Mesendoderm (in vitro differentiated cells): Measurements from ENCODE around the gene TNS3.

Source experiments
- DNase-seq: peaks from one replicate; pipeline ENCODE4 v3.0.0; 2013
- H2AK5ac ChIP-seq: 2 replicates; pipeline ENCODE4 v1.6.1; 2013; ENCODE audit warnings: low read length, inconsistent platforms
- H2BK120ac ChIP-seq: 2 replicates; pipeline ENCODE4 v1.6.1; 2013; ENCODE audit warnings: low read depth, mild to moderate bottlenecking, low read length, moderate library complexity, mixed read lengths
- H2BK15ac ChIP-seq: replicated peaks from 2 replicates; pipeline ENCODE4 v1.6.1; 2013; ENCODE audit warnings: low read depth, mild to moderate bottlenecking, moderate library complexity
- H2BK5ac ChIP-seq: 2 replicates; pipeline ENCODE4 v1.6.1; 2013; ENCODE audit warnings: low read length, inconsistent platforms
- H3K18ac ChIP-seq: 2 replicates; pipeline ENCODE4 v1.6.1; 2013; ENCODE audit warnings: mild to moderate bottlenecking, low read length, mixed read lengths
- H3K23ac ChIP-seq: one replicate; pipeline ENCODE4 v1.6.1; 2013; ENCODE audit warnings: low read length
- H3K27ac ChIP-seq: 2 replicates; pipeline ENCODE4 v1.5.1; 2013; ENCODE audit warnings: low read depth, mild to moderate bottlenecking, inconsistent platforms, low read length, moderate library complexity
- H3K27me3 ChIP-seq: 2 replicates; pipeline ENCODE4 v1.6.1; 2013; ENCODE audit warnings: low read length, control low read depth, mild to moderate bottlenecking, inconsistent platforms; ENCODE audit not compliant: insufficient read depth, poor library complexity
- H3K36me3 ChIP-seq: 2 replicates; pipeline ENCODE4 v1.6.1; 2013; ENCODE audit warnings: low read length, inconsistent platforms; ENCODE audit not compliant: control insufficient read depth, insufficient read depth
- H3K4ac ChIP-seq: one replicate; pipeline ENCODE4 v1.6.1; 2013; ENCODE audit warnings: low read depth, mild to moderate bottlenecking, low read length, moderate library complexity
- H3K4me1 ChIP-seq: 2 replicates; pipeline ENCODE4 v1.6.1; 2013; ENCODE audit warnings: low read depth, low read length, inconsistent platforms; ENCODE audit not compliant: control insufficient read depth
- H3K4me2 ChIP-seq: 2 replicates; pipeline ENCODE4 v1.6.1; 2013; ENCODE audit warnings: low read length
- H3K4me3 ChIP-seq: 2 replicates; pipeline ENCODE4 v1.5.1; 2013; ENCODE audit warnings: mild to moderate bottlenecking, low read length
- H3K56ac ChIP-seq: one replicate; pipeline ENCODE4 v1.6.1; 2013; ENCODE audit warnings: low read length
- H3K79me1 ChIP-seq: 2 replicates; pipeline ENCODE4 v1.6.1; 2013; ENCODE audit warnings: low read length, inconsistent platforms
- H3K79me2 ChIP-seq: 2 replicates; pipeline ENCODE4 v1.6.1; 2013; ENCODE audit warnings: mild to moderate bottlenecking, low read length; ENCODE audit not compliant: control insufficient read depth, insufficient read depth
- H3K9ac ChIP-seq: 2 replicates; pipeline ENCODE4 v1.6.1; 2013; ENCODE audit warnings: low read length, inconsistent platforms
- H4K5ac ChIP-seq: one replicate; pipeline ENCODE4 v1.6.1; 2013; ENCODE audit warnings: low read length
- H4K8ac ChIP-seq: one replicate; pipeline ENCODE4 v1.6.1; 2013; ENCODE audit warnings: low read depth, mild to moderate bottlenecking, control low read depth, low read length, moderate library complexity
- WGBS: extraction: QIAGEN DNeasy Blood & Tissue Kit; methylation state at CpG from one replicate; pipeline ENCODE4 v1.1.7; 2013; ENCODE audit warnings: low lambda C conversion rate, missing lambda C conversion rate; ENCODE audit not compliant: insufficient coverage; ENCODE audit errors: extremely low coverage; 5-methylcytosine and 5-hydroxymethylcytosine counted together

The TNS3 gene

DNA sequence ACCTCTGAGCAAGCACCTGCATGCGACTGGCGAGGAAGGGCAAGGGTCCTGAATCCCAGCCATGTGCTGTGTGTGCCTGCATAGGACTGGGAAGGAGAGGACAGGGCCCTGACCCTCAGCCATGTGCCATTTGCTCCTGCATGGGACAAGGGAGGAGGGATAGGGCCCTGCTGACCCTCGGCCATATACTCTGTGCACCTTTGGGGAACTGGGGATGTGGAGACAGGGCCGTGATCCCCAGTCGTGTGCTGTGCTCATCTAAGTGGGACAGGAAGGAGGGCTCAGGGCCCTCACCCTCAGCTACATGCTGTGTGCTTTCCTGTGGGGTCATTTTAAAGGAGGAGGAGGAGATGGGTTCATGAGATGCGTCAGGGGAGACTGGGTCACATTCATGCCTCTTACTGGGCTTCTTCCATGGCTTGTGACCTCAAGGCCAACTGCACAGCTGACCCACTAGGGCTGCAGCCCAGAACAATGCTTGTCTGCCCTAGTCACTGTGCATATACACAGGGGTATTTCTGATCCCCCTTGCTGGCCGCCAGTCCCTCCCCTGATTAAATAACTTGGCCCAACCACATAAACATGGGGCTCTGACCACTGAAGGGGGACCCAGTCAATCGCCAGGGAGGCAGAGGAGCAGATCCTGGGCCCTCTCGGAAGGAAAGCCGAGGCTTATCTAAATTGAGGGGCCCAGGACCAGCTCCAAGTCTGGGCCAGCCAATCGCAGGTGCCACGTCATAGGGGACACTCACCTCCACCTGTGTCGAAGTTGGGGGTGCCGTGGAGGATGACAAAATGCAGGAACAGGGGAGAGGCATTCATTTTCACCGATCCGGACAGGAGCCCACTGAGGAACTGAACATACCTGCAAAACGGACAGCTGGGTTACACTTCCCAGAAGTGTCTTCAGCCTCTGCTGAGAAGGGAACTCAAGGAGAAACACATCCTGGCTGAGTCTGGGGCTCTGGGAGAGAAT, 167.3 kb downstream of the TNS3 start:
- Histone ChIP-seq H3K27me3 (no peaks in the 10 kb centered on the region), H3K79me2 (no peaks in the 10 kb centered on the region), H3K27ac (no peak overlapping the region), H3K36me3 (no peaks in the 10 kb centered on the region), H2BK120ac (no peak overlapping the region), H3K4me1 (no peaks in the 10 kb centered on the region), H4K5ac (no peak overlapping the region), H3K4ac (no peak overlapping the region), H3K18ac (no peak overlapping the region), H3K4me2 (no peak overlapping the region), H2AK5ac (no peak overlapping the region), H3K4me3 (no peak overlapping the region), H3K56ac (no peak overlapping the region), H4K8ac (no peak overlapping the region), H3K9ac (no peak overlapping the region), H2BK5ac (no peak overlapping the region), H2BK15ac (no peak overlapping the region), H3K23ac (no peak overlapping the region), H3K79me1 (no peaks in the 10 kb centered on the region)
- no peak for DNase-seq
- WGBS, result no CpG with 5 or more reads among the region's 17 CpGs

DNA sequence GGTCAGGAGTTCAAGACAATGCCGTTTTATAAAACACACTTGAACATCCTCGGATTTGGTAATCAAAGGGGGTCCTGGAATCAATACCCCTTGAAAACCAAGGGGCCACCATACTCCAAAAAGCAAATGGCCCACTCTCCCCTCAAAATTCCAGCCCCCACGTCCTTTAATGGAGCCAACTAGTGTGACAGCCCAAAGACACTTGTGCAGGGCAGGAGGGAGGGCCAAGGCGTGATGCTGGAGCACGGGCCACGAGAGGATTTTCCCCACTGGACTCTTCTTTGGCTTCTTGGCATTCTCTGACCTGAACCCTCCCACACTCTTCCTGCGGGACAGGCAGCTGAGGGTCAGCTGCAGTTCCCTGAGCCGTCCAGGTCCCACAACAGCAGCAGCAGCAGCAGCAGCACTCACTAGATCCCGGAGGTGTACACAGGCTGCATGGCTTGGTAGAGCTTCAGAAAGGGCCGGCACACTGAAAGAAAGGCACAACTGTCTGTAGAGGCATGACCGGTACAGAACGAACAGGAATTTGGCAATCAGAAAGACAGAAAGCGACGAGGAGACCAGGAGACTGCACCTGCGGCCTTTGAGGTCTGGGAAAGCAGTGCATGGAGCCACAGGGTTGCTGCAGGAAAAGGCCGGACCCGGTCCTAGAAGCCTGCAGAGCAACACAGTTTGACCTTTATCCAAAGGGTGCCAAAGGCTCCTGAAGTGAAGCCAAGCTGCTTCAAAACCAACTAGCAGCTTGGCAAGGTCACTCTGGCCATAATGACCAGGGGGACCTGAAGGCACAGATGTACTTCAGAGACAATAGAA, 168.2 kb downstream of the TNS3 start:
- Histone ChIP-seq H3K4me1 (no peaks in the 10 kb centered on the region), H3K9ac (no peak overlapping the region), H3K79me1 (no peaks in the 10 kb centered on the region), H2BK5ac (no peak overlapping the region), H3K4me2 (no peak overlapping the region), H2BK15ac (no peak overlapping the region), H4K5ac (no peak overlapping the region), H3K27me3 (no peaks in the 10 kb centered on the region), H3K18ac (no peak overlapping the region), H3K23ac (no peak overlapping the region), H2BK120ac (no peak overlapping the region), H3K4ac (no peak overlapping the region), H3K36me3 (no peaks in the 10 kb centered on the region), H2AK5ac (no peak overlapping the region), H3K79me2 (no peaks in the 10 kb centered on the region), H3K4me3 (no peak overlapping the region), H4K8ac (no peak overlapping the region), H3K56ac (no peak overlapping the region), H3K27ac (no peak overlapping the region)
- WGBS, result no CpG with 5 or more reads among the region's 17 CpGs
- no peak for DNase-seq

DNA sequence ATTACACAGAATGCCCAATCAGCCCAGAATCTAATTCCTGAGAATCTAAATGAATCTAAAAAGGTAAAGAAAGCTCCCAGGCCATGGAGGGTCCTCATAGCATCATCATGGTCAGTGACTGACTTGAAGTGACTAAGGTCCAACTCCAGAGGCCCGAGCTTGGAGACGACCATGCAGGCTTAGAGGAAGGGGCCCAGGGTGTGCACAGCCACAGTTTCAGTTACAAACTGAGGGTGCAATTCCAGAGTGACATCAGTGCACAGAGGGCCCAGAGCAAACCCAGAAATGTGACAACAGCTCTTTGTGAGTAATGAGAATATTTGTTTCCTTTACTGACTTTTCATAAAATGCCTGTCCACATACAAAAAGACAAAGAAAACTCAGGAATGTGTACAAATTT, 170.0 kb downstream of the TNS3 start:
- Histone ChIP-seq H3K4me2 (no peak overlapping the region), H3K27me3 (no peaks in the 10 kb centered on the region), H3K23ac (no peak overlapping the region), H4K5ac (no peak overlapping the region), H4K8ac (no peak overlapping the region), H3K27ac (no peak overlapping the region), H2AK5ac (no peak overlapping the region), H3K18ac (no peak overlapping the region), H3K4me3 (no peak overlapping the region), H3K56ac (no peak overlapping the region), H2BK120ac (no peak overlapping the region), H3K79me2 (no peaks in the 10 kb centered on the region), H3K4me1 (no peaks in the 10 kb centered on the region), H3K9ac (no peak overlapping the region), H3K36me3 (no peaks in the 10 kb centered on the region), H3K4ac (no peak overlapping the region), H3K79me1 (no peaks in the 10 kb centered on the region), H2BK15ac (no peak overlapping the region), H2BK5ac (no peak overlapping the region)
- no CpG with 5 or more reads among the region's 2 CpGs for WGBS
- no peak for DNase-seq

DNA sequence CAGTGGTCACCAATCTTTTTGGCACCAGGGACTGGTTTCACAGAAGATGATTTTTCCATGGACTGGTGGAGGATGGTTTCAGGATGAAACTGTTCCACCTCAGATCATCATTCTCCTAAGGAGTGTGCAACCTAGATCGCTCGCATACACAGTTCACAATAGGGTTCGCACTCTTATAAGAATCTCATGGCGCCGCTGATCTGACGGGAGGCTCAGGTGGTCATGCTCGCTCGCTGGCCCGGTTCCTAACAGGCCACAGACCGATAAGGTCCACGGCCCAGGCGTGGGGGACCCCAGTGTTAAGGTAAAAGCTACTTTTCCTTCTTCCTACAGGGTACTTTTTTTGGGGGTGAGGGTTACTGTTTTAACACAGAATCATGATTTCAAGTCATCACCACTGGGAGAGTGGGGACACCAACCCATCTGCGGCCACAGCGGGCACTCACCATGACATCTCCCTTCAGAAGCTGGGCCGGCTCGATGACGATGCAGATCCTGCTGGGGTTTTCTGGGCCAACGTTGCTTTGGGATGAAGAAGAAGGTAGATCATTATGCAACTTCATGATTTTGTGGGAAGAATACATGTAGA, 170.5 kb downstream of the TNS3 start:
- Histone ChIP-seq H3K9ac (no peak overlapping the region), H3K4ac (no peak overlapping the region), H4K5ac (no peak overlapping the region), H3K27me3 (no peaks in the 10 kb centered on the region), H3K4me1 (no peaks in the 10 kb centered on the region), H2BK120ac (no peak overlapping the region), H2BK15ac (no peak overlapping the region), H3K23ac (no peak overlapping the region), H3K4me2 (no peak overlapping the region), H3K18ac (no peak overlapping the region), H3K79me2 (no peaks in the 10 kb centered on the region), H2AK5ac (no peak overlapping the region), H3K56ac (no peak overlapping the region), H3K79me1 (no peaks in the 10 kb centered on the region), H2BK5ac (no peak overlapping the region), H3K4me3 (no peak overlapping the region), H3K27ac (no peak overlapping the region), H3K36me3 (no peaks in the 10 kb centered on the region), H4K8ac (no peak overlapping the region)
- no peak for DNase-seq
- no CpG with 5 or more reads among the region's 18 CpGs for WGBS

DNA sequence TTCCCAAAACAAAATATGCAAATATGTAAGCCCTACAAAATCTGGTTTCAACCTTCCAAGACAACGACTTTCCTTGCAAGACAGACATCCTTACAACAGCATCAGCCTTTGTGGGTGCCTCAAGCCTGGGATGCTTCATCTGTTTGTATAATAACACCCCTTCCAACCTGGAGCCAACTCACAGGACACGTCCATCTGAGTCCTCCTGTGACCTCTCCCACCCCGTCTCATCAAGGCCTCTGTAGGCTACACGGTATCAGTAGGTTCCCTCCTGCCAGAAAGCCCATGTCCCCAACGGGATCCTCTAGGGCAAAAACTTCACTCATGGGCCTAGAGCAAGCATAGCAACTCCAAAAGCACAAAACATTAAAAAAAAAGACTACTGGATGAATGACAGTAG, 173.2 kb downstream of the TNS3 start:
- Histone ChIP-seq H2BK120ac (no peak overlapping the region), H3K79me1 (no peaks in the 10 kb centered on the region), H3K9ac (no peak overlapping the region), H3K4me3 (no peak overlapping the region), H2BK5ac (no peak overlapping the region), H3K4me2 (no peak overlapping the region), H2BK15ac (no peak overlapping the region), H3K36me3 (no peaks in the 10 kb centered on the region), H3K4ac (no peak overlapping the region), H3K18ac (no peak overlapping the region), H3K27ac (no peak overlapping the region), H2AK5ac (no peak overlapping the region), H3K23ac (no peak overlapping the region), H4K5ac (no peak overlapping the region), H3K27me3 (no peaks in the 10 kb centered on the region), H4K8ac (no peak overlapping the region), H3K56ac (no peak overlapping the region), H3K4me1 (no peaks in the 10 kb centered on the region), H3K79me2 (no peaks in the 10 kb centered on the region)
- DNase-seq, result no peak
- no CpG with 5 or more reads among the region's 5 CpGs for WGBS
